ENCODE measurements around the gene SAFB.

GRCh38 chr19:5612891-5613865, 9.7 kb upstream of the SAFB start:
- TF ChIP-seq CTCF (IDR thresholded peaks at IDR 0.05) (no peak), EP300 (IDR thresholded peaks at IDR 0.05) (no peak), POLR2A (IDR thresholded peaks at IDR 0.05) (no peak)

Data from ovary (tissue), 3 donors.